Epithelial cell of esophagus (primary cell): ENCODE data around the gene COL25A1.
"Not testable (repeated sequence)": the region's sequence is repeated elsewhere in the genome, so short reads cannot be mapped to it uniquely, and the experiment has no call there.

Experiments
- DNase-seq: peaks from one replicate; pipeline ENCODE4 v3.0.0; 2010; ENCODE audit warnings: low read depth
- H3K4me3 ChIP-seq: 2 replicates; pipeline ENCODE4 v1.5.1; 2011; ENCODE audit warnings: mild to moderate bottlenecking, low read length, control low read depth
- TF ChIP-seq, protein P1 (sequence below): IDR thresholded peaks from 2 replicates; pipeline ENCODE4 v1.5.1; 2011; ENCODE audit warnings: low read depth, mild to moderate bottlenecking, low read length, control low read depth, inconsistent platforms; ENCODE audit not compliant: insufficient read depth; ENCODE audit errors: missing control alignments

COL25A1 gene

DNA sequence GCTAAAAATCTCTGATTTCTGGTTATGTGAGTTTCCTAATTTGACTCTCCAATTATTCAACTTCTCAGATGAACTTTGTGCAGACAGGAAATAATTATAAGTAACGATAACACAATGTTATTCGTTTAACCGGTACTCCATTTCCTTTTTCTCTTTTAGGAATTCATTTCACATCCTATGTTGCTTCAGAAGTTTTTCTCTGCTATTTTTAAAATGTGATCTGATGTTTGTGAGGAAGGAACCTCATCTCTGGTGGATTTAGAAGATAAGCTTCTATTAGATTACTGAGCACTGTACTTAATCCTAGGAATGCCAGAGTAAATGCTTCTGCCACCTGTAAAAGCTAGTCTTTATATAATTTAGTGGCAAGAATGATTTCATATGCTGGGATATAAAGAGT lies 423.7 kb downstream of the COL25A1 start:
- no peak overlapping the region for H3K4me3 ChIP-seq
- no peak for DNase-seq
- TF ChIP-seq, protein P1, sequence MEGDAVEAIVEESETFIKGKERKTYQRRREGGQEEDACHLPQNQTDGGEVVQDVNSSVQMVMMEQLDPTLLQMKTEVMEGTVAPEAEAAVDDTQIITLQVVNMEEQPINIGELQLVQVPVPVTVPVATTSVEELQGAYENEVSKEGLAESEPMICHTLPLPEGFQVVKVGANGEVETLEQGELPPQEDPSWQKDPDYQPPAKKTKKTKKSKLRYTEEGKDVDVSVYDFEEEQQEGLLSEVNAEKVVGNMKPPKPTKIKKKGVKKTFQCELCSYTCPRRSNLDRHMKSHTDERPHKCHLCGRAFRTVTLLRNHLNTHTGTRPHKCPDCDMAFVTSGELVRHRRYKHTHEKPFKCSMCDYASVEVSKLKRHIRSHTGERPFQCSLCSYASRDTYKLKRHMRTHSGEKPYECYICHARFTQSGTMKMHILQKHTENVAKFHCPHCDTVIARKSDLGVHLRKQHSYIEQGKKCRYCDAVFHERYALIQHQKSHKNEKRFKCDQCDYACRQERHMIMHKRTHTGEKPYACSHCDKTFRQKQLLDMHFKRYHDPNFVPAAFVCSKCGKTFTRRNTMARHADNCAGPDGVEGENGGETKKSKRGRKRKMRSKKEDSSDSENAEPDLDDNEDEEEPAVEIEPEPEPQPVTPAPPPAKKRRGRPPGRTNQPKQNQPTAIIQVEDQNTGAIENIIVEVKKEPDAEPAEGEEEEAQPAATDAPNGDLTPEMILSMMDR = no peak

DNA sequence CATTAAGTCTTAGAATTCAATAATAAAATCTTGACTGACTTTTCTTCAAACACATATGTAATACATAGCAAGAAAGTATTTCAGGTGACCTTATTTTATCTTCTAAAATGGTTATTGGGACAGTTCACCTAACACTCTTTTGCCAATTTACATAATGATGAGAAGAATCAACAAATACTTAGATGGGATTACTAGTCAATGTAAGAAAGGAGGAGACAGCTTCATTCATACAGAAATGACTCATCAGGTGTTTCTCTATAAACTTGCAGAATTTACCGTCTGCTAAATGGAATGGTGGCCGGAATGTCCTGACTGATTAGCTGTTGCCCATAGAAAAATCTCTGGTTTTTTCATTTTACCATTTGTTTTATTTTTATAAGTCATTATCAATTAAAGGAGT lies 424.6 kb downstream of the COL25A1 start:
- H3K4me3 ChIP-seq = no peak overlapping the region
- TF ChIP-seq, protein P1 = no peak
- DNase-seq = peak; percentile 28

DNA sequence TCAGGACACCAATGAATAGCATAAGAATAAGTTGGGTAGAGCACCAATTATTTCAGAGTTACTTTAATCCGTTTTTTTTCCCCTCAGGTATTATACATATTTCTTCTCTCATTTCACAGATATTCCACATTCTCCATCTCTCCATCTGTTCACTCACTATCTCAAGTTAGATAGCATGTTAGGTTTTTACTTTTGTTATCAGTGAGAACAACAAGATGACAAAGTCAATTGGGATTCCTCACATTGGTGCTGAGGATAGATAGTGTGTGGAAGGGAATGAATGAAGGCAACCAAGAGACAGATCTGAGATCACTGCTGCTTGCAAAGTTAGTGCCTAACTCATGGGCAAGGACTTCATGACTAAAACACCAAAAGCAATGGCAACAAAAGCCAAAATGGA lies 427.7 kb downstream of the COL25A1 start:
- no peak overlapping the region for H3K4me3 ChIP-seq
- no peak for DNase-seq
- TF ChIP-seq, protein P1 = no peak

DNA sequence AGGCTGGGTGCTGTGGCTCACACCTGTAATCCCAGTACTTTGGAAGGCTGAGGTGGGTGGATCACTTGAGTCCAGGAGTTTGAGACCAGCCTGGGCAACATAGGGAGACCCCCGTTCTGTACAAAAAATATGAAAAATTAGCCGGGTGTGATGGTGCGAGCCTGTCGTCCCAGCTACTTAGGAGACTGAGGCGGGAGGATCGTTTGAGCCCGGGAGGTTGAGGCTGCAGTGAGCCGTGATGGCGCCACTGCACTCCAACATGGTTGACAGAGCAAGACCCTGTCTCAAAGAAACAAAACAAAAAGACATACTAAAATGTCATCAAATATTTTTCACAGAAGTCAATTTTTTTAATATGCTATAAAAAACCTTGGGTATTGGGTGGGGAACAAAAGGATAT lies 432.5 kb downstream of the COL25A1 start:
- not testable (repeated sequence) for H3K4me3 ChIP-seq, DNase-seq

DNA sequence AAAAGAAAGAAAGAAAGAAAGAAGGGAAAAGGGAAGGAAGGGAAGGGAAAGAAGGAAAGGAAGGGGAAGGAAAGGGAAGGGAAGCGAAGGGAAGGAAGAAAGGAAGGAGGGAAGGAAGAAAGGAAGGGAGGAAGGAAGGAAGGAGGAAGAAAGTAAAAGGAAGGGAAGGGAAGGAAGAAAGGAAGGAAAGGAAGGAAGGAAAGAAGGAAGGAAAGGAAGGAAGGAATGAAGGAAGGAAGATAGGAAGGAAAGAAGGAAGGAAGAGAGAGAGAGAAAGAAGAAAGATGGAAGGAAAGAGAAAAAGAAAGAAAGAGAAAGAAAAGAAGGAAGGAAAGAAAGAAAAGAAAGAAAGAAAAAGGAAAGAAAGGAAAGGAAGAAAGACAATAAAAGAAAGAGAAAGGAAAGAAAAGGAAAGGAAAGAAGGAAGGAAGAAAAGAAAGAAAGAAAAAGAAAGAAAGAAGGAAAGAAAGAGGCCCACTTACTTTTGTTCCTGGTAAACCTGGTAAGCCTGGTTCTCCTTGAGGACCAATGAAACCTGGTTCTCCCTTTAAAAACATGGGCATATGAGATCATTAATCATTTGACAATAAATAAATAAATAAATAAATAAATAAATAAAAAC lies 433.7 kb downstream of the COL25A1 start:
- DNase-seq = no peak
- no peak overlapping the region for H3K4me3 ChIP-seq
- TF ChIP-seq, protein P1 = no peak

DNA sequence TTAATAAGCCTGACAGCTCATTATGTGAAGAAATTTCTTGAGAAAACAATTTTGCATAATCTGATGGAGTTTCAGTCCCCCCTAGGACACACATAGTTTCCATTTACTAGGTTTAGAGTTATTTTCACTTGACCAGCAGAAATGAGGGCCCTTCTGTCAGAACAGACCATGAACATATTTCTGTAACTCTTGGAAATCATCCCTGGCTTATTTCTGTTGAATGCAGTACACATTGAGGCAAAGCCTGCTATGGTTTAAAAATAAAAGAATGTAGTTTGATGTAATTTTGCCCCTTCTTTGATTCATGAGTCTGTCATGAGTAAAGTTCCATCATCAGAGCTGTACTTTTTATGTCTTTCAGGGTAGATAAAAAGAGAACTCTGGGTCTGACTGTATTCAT lies 435.0 kb downstream of the COL25A1 start:
- TF ChIP-seq, protein P1 = no peak
- no peak overlapping the region for H3K4me3 ChIP-seq
- DNase-seq = no peak

DNA sequence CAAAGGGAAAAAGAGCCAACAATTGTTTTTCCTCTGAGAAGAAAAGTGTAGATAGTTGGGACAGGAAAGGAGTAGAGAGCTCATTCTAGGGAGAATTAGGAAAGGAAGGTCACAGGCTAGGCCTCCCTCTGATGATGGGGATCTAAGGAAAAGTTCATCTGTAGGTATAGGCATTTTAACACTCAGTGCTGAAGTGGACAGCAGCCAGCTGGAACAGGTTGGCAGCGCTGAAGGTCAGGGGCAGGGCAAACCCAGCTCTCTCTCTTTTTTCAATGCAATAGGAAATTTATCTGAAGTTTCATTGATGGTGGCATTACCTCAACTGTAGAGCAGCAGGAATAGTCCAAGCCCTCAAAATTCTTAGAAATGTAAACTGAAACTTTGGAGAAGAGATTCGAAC lies 441.1 kb downstream of the COL25A1 start:
- TF ChIP-seq, protein P1 = no peak
- H3K4me3 ChIP-seq = no peak overlapping the region
- peak; percentile 50 for DNase-seq

DNA sequence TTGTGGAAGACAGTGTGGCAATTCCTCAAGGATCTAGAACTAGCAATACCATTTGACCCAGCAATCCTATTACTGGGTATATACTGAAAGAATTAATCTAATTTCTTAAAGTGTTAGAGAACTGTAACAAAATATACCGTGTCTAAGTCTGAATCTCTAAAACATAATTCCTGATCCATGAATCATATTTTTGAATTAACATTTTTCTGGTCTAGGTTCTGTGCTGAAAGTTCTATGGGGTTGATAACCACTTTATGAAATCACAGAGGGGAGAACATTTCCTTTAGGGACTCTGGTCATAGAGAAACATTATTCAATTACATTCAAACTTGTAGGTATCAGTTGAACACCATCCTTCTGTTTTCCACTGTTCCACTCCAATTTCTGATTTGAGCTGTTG lies 447.7 kb downstream of the COL25A1 start:
- H3K4me3 ChIP-seq = no peak overlapping the region
- TF ChIP-seq, protein P1 = no peak
- DNase-seq = no peak
